ENCODE measurements around the gene KCNMA1.

KCNMA1 gene

DNA sequence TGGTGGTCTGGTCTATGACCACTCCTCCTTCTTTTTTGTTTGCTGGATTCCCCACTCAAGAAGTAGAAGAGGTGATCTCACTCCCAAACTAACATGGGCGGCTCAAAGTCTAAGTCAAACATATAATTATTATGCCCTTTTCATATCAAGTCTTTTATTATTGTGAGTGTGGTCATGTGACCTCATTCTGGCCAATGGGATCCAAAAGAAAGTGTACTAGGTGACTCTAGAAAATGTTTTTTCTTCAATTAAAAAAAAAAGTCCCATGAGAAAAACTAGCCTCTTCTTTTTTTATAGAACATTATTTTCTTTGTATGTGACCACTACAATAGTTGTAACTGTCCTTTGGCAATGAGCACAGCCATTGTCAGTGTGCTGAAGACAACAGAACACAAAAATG is 772.7 kb downstream of the KCNMA1 start:
- Mint-ChIP-seq H3K4me3 (no peak overlapping the region), H3K9me3 (no peaks in the 10 kb centered on the region), H3K4me1 (ENCODE audit: low read depth) (no peaks in the 10 kb centered on the region), H3K36me3 (ENCODE audit: low read depth) (no peaks in the 10 kb centered on the region), H3K27ac (no peak overlapping the region), H3K27me3 (ENCODE audit: low read depth) (no peaks in the 10 kb centered on the region)
- DNase-seq (ENCODE audit: low spot score), result no peak

DNA sequence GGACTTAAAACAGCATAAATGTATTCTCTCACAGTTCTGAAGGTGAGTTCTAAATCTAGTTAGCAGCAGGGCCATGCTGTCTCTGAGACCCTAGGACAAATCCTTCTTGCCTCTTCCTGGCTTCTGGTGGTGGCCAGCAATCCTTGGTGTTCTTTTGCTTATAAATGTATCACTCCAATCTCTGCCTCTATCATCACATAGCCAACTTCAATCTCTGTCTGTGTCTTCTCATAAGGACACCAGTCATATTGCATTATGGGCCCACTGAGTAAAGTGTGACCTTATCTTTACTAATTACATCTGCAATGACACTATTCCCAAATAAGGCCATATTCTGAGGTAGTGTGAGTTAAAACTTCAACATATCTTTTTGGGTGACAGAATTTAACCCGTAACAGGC is 778.9 kb downstream of the KCNMA1 start:
- Mint-ChIP-seq H3K27ac (no peak overlapping the region), H3K4me3 (no peak overlapping the region), H3K27me3 (ENCODE audit: low read depth) (no peaks in the 10 kb centered on the region), H3K4me1 (ENCODE audit: low read depth) (no peaks in the 10 kb centered on the region), H3K9me3 (peaks cover 5% of the 10 kb centered on the region), H3K36me3 (ENCODE audit: low read depth) (no peaks in the 10 kb centered on the region)
- DNase-seq (ENCODE audit: low spot score), result no peak

DNA sequence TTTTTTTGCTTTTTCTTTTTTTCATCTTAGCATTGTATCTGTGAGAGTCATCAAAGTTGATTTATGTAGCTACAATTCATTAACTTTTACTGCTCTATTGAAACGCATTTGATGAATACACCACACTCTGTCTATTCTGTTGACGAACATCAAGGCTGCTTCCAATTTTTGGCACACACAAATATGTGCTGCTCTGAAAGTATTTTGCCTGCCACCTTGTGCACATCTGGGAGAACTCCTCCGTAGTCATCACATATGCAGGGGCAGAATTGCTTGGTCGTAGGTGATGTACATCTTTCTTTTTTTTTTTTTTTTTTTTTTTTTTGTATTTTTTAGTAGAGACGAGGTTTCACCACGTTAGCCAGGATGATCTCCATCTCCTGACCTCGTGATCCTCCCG is 796.8 kb downstream of the KCNMA1 start:
- no peak for DNase-seq (ENCODE audit: low spot score)
- Mint-ChIP-seq H3K4me1 (ENCODE audit: low read depth) (no peaks in the 10 kb centered on the region), H3K27ac (no peak overlapping the region), H3K9me3 (peaks cover 5% of the 10 kb centered on the region), H3K4me3 (no peak overlapping the region), H3K27me3 (ENCODE audit: low read depth) (no peaks in the 10 kb centered on the region), H3K36me3 (ENCODE audit: low read depth) (no peaks in the 10 kb centered on the region)

DNA sequence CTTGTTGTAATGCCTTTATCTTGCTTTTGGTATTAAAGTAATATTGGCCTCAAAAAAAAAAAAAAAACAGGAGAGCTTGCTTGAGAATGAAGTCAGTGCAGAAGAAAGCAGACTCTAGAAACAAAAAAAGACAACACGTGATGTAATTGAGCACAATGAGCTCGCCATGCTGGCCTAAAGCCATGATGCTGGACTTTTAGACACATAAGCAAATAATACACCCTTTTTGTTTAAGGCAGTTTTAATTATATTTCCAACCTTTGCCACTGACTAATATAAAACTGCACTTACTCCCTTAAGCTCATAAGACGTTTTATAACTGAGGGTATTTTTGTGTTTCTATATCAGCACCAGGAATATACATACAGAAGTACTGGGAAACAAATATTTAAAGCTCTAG is 798.3 kb downstream of the KCNMA1 start:
- no peak overlapping the region for H3K27ac Mint-ChIP-seq
- H3K9me3 Mint-ChIP-seq, result peaks cover 5% of the 10 kb centered on the region
- no peak for DNase-seq (ENCODE audit: low spot score)

DNA sequence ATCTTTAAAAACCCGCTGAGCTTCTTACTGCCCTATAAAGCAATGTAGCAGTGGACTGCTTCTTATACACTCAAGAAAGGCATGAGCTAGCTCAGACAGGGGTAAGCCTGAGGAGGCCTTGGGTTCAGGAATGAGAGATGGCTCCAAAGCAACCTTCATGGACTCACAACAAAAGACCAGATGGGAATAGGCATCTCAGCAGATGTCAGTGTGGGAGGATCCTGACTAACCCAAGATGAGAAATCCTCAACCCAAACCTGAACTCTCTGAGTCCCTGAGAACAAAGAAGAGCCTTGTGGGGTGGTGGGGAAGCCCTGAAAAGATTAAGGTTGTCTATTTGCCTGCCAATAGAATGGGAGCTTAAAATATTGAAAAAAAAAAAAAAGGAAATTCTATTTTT is 807.4 kb downstream of the KCNMA1 start:
- no peak for DNase-seq (ENCODE audit: low spot score)
- Mint-ChIP-seq H3K27me3 (ENCODE audit: low read depth) (no peaks in the 10 kb centered on the region), H3K4me3 (no peak overlapping the region), H3K27ac (no peak overlapping the region), H3K36me3 (ENCODE audit: low read depth) (no peaks in the 10 kb centered on the region), H3K9me3 (no peaks in the 10 kb centered on the region), H3K4me1 (ENCODE audit: low read depth) (no peaks in the 10 kb centered on the region)

More for the DNA sequence above, 798.3 kb downstream of the KCNMA1 start:
- Mint-ChIP-seq H3K4me3 (no peak overlapping the region), H3K27me3 (ENCODE audit: low read depth) (no peaks in the 10 kb centered on the region), H3K4me1 (ENCODE audit: low read depth) (no peaks in the 10 kb centered on the region), H3K36me3 (ENCODE audit: low read depth) (no peaks in the 10 kb centered on the region)

DNA sequence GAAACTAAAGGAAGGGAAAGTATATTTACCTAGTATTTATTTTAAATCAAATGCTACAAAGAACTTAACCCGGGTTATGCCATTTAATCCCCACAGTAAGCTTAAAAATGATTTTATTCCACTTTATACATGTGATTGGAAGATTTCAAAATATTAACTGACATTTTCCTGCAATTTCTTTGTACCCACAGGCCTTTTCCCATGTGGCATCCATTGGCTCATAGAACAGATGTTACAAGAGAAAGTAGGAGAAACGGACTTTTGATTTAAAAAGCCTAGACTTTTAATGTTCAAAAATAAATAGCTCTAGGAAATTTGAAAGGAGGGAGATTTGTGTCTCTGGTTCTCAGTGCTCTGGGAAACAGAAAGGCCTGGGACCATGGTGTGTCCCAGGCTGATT is 807.9 kb downstream of the KCNMA1 start:
- Mint-ChIP-seq H3K9me3 (no peaks in the 10 kb centered on the region), H3K4me1 (ENCODE audit: low read depth) (no peaks in the 10 kb centered on the region), H3K4me3 (no peak overlapping the region), H3K36me3 (ENCODE audit: low read depth) (no peaks in the 10 kb centered on the region), H3K27ac (no peak overlapping the region), H3K27me3 (ENCODE audit: low read depth) (no peaks in the 10 kb centered on the region)
- DNase-seq (ENCODE audit: low spot score), result no peak

Data from T-helper 2 cell treated with Interferon-gamma antibody and Interleukin-4, amounts not matched to agents 5 μg/mL and 100 μg/mL, for 36 hours (primary cell).